GM23338 (cell line): ENCODE data around the gene DGKB.

Experiments
- CREB1 ChIP-seq: fragments of 250-450 bp; sonication (Bioruptor Pico); IDR thresholded peaks from 2 replicates; pipeline ENCODE4 v1.5.0; 2020; ENCODE audit warnings: low read depth, mild to moderate bottlenecking, moderate library complexity
- ETS1 ChIP-seq: IDR thresholded peaks from 2 replicates; pipeline ENCODE4 v1.6.1; 2016; ENCODE audit warnings: antibody characterized with exemption
- EZH2 ChIP-seq: fragments of 200-600 bp; sonication (generic); IDR thresholded peaks from one replicate; pipeline ENCODE4 v1.8.0; 2017; ENCODE audit warnings: antibody characterized with exemption, mild to moderate bottlenecking, low read depth; ENCODE audit not compliant: unreplicated experiment
- EZH2phosphoT487 ChIP-seq: fragments of 200-600 bp; sonication (generic); IDR thresholded peaks from one replicate; pipeline ENCODE4 v1.8.1; 2018; ENCODE audit warnings: antibody characterized with exemption; ENCODE audit not compliant: unreplicated experiment
- JUNB ChIP-seq: IDR thresholded peaks from one replicate; pipeline ENCODE4 v1.6.1; 2016; ENCODE audit warnings: antibody characterized with exemption; ENCODE audit not compliant: unreplicated experiment
- POLR2AphosphoS5 ChIP-seq: IDR thresholded peaks from 2 replicates; pipeline ENCODE4 v1.6.1; 2016; ENCODE audit warnings: antibody characterized with exemption, low read depth
- STAT1 ChIP-seq: IDR thresholded peaks from one replicate; pipeline ENCODE4 v1.6.1; 2016; ENCODE audit warnings: antibody characterized with exemption; ENCODE audit not compliant: unreplicated experiment
- TF ChIP-seq, protein P1 (sequence below), 2 experiments: fragments of 200-600 bp in 1 of 2; sonication (generic) in 1 of 2; conservative IDR thresholded peaks; 2 replicates each; pipeline versions ENCODE4 v1.5.1 to v1.6.1; 2016 to 2017; ENCODE audit warnings: antibody characterized with exemption in 2 of 2, low read depth in 2 of 2, mild to moderate bottlenecking in 2 of 2, moderate library complexity in 1 of 2
- TF ChIP-seq, protein P2 (sequence below): IDR thresholded peaks from one replicate; pipeline ENCODE4 v1.6.1; 2018; ENCODE audit warnings: antibody characterized with exemption; ENCODE audit not compliant: unreplicated experiment

- TF ChIP-seq POLR2AphosphoS5: no peak
- TF ChIP-seq EZH2: no peak
- TF ChIP-seq, protein P1, sequence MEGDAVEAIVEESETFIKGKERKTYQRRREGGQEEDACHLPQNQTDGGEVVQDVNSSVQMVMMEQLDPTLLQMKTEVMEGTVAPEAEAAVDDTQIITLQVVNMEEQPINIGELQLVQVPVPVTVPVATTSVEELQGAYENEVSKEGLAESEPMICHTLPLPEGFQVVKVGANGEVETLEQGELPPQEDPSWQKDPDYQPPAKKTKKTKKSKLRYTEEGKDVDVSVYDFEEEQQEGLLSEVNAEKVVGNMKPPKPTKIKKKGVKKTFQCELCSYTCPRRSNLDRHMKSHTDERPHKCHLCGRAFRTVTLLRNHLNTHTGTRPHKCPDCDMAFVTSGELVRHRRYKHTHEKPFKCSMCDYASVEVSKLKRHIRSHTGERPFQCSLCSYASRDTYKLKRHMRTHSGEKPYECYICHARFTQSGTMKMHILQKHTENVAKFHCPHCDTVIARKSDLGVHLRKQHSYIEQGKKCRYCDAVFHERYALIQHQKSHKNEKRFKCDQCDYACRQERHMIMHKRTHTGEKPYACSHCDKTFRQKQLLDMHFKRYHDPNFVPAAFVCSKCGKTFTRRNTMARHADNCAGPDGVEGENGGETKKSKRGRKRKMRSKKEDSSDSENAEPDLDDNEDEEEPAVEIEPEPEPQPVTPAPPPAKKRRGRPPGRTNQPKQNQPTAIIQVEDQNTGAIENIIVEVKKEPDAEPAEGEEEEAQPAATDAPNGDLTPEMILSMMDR (conservative IDR thresholded peaks at IDR 0.05; ENCODE audit: low read depth in 2 of 2): no peak
- no peak for TF ChIP-seq EZH2phosphoT487
- no peak for TF ChIP-seq STAT1
- TF ChIP-seq, protein P2, sequence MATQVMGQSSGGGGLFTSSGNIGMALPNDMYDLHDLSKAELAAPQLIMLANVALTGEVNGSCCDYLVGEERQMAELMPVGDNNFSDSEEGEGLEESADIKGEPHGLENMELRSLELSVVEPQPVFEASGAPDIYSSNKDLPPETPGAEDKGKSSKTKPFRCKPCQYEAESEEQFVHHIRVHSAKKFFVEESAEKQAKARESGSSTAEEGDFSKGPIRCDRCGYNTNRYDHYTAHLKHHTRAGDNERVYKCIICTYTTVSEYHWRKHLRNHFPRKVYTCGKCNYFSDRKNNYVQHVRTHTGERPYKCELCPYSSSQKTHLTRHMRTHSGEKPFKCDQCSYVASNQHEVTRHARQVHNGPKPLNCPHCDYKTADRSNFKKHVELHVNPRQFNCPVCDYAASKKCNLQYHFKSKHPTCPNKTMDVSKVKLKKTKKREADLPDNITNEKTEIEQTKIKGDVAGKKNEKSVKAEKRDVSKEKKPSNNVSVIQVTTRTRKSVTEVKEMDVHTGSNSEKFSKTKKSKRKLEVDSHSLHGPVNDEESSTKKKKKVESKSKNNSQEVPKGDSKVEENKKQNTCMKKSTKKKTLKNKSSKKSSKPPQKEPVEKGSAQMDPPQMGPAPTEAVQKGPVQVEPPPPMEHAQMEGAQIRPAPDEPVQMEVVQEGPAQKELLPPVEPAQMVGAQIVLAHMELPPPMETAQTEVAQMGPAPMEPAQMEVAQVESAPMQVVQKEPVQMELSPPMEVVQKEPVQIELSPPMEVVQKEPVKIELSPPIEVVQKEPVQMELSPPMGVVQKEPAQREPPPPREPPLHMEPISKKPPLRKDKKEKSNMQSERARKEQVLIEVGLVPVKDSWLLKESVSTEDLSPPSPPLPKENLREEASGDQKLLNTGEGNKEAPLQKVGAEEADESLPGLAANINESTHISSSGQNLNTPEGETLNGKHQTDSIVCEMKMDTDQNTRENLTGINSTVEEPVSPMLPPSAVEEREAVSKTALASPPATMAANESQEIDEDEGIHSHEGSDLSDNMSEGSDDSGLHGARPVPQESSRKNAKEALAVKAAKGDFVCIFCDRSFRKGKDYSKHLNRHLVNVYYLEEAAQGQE: no peak
- TF ChIP-seq JUNB: no peak
- TF ChIP-seq ETS1: no peak
- no peak for TF ChIP-seq CREB1 (CRISPR knock-in tag)
These were observed 276.5 kb downstream of the DGKB start for GRCh38 chr7:14626076-14626475.
